ENCODE data around the gene IFNL2.

GRCh38 chr19:39307822-39308530 lies 39.8 kb downstream of the IFNL2 start:
- TF ChIP-seq CTCF (IDR thresholded peaks at IDR 0.05) = no peak
- TF ChIP-seq POLR2A (IDR thresholded peaks at IDR 0.05) = no peak
